Gastrocnemius medialis (tissue), 4 donors: ENCODE measurements around the gene SACS.

Experiments used
- CTCF ChIP-seq, 5 experiments: fragments of 450-650 bp in 3 of 5; fragments of 200-600 bp in 2 of 5; sonication (generic) in 2 of 5; IDR thresholded peaks in 4 of 5; conservative IDR thresholded peaks in 1 of 5; 1 replicate in 4 of 5; 2 replicates in 1 of 5; pipeline ENCODE4 v1.5.1; 2016 to 2019; ENCODE audit warnings: antibody characterized with exemption in 5 of 5, mild to moderate bottlenecking in 3 of 5, moderate library complexity in 3 of 5
- POLR2A ChIP-seq, 2 donors: fragments of 450-650 bp; IDR thresholded peaks; one replicate each; pipeline ENCODE4 v1.6.1; 2017; ENCODE audit warnings: antibody characterized with exemption in 2 of 2, mild to moderate bottlenecking in 2 of 2, moderate library complexity in 2 of 2

GRCh38 chr13:23473221-23473620 is 39.7 kb upstream of the SACS start:
- TF ChIP-seq POLR2A (IDR thresholded peaks at IDR 0.05): no peak
- no peak for TF ChIP-seq CTCF (IDR thresholded peaks at IDR 0.05 in 4 of 5, conservative IDR thresholded peaks at IDR 0.05 in 1 of 5)
